Activated B cell treated with CpG ODN at 0.5 μM for 24 hours (primary cell): ENCODE data around the gene ZDHHC15. TPM values are rescaled to one million over a fixed set of nuclear protein-coding genes. Genes with fewer than 3 reads are reported as not detected.
"Not testable (repeated sequence)": the region's sequence is repeated elsewhere in the genome, so short reads cannot be mapped to it uniquely, and the experiment has no call there.

ENCODE experiments used
- ATAC-seq: fragments of 200-7000 bp; cut with Tn5 transposase; one replicate; pipeline ENCODE4 v1.10.0; 2021; ENCODE audit warnings: low read depth, mild to moderate bottlenecking, moderate library complexity
- CTCF ChIA-PET: fragments of 350-600 bp; sonication (Branson Sonifier 250); formaldehyde crosslinking; loops from one replicate; lab custom pipeline; 2021; ENCODE audit warnings: antibody characterized with exemption; lab: Charles Lee
- POLR2A ChIA-PET: fragments of 350-600 bp; sonication (Branson Sonifier 250); formaldehyde crosslinking; loops from one replicate; lab custom pipeline; 2021; ENCODE audit warnings: antibody characterized with exemption; lab: Charles Lee
- DNase-seq: peaks from one replicate; pipeline ENCODE4 v3.0.0; 2022
- H3K27ac Mint-ChIP-seq: one replicate; pipeline ENCODE4 v1.8.0; 2020; ENCODE audit warnings: mixed read lengths
- H3K27me3 Mint-ChIP-seq: one replicate; pipeline ENCODE4 v1.8.0; 2021; ENCODE audit warnings: mixed read lengths
- H3K36me3 Mint-ChIP-seq: one replicate; pipeline ENCODE4 v1.8.0; 2021; ENCODE audit warnings: low read depth, mixed read lengths
- H3K4me1 Mint-ChIP-seq: one replicate; pipeline ENCODE4 v1.8.0; 2021; ENCODE audit warnings: mixed read lengths
- H3K4me3 Mint-ChIP-seq: one replicate; pipeline ENCODE4 v1.8.0; 2020; ENCODE audit warnings: mild to moderate bottlenecking, mixed read lengths
- H3K9me3 Mint-ChIP-seq: one replicate; pipeline ENCODE4 v1.8.0; 2020; ENCODE audit warnings: mixed read lengths
- CTCF ChIP-seq: fragments of 200-600 bp; IDR thresholded peaks from one replicate; pipeline ENCODE4 v1.8.0; 2022; ENCODE audit warnings: antibody characterized with exemption, mild to moderate bottlenecking
- intact Hi-C: fragments of 100-400 bp; cut with micrococcal nuclease; formaldehyde crosslinking; loops from one replicate; pipeline ENCODE4 v1.15.1; 2024
- total RNA-seq: library from RNA; stranded (reverse); gene quantifications from 2 replicates; pipeline ENCODE4 v1.2.3, GENCODE V29; 2022

ZDHHC15 gene
- not detected in 2 replicates for total RNA-seq

- Mint-ChIP-seq H3K27me3 (peaks cover 14% of the 10 kb centered on the region), H3K27ac (no peak within 1 kb of the TSS), H3K4me1 (peaks cover 18% of the 10 kb centered on the region), H3K36me3 (no peaks in the 10 kb centered on the region), H3K9me3 (no peaks in the 10 kb centered on the region), H3K4me3 (peak within 1 kb of the TSS; percentile 67)
- peak; percentile 34 for ATAC-seq
- TF ChIP-seq CTCF = no peak
- DNase-seq = no peak
- intact Hi-C loops = no loop called here
- ChIA-PET CTCF (no interaction called here), POLR2A (no interaction called here)
Measured at GRCh38 chrX:75522565-75523431, at the start of gene ZDHHC15. Gene ZDHHC15, minus strand, starts transcription at chrX:75523037. Its CDS starts 13 bp downstream, at chrX:75523024.

- ATAC-seq, H3K9me3 Mint-ChIP-seq, H3K4me1 Mint-ChIP-seq, POLR2A ChIA-PET, H3K27me3 Mint-ChIP-seq, H3K27ac Mint-ChIP-seq, H3K4me3 Mint-ChIP-seq, intact Hi-C loops, H3K36me3 Mint-ChIP-seq, CTCF ChIA-PET, DNase-seq: not testable (repeated sequence)
Measured at GRCh38 chrX:75560544-75560943, 37.7 kb upstream of the ZDHHC15 start.

- ATAC-seq = no peak
- no peak for TF ChIP-seq CTCF
- Mint-ChIP-seq H3K27me3 (no peaks in the 10 kb centered on the region), H3K4me1 (no peaks in the 10 kb centered on the region), H3K4me3 (no peak overlapping the region), H3K36me3 (no peaks in the 10 kb centered on the region), H3K27ac (no peak overlapping the region), H3K9me3 (no peaks in the 10 kb centered on the region)
- intact Hi-C loops = no loop called here
- ChIA-PET POLR2A (no interaction called here), CTCF (no interaction called here)
- no peak for DNase-seq
Measured at GRCh38 chrX:75547783-75548182, 24.9 kb upstream of the ZDHHC15 start.

- Mint-ChIP-seq H3K27ac (no peak overlapping the region), H3K4me1 (no peaks in the 10 kb centered on the region), H3K4me3 (no peak overlapping the region), H3K9me3 (no peaks in the 10 kb centered on the region), H3K36me3 (no peaks in the 10 kb centered on the region), H3K27me3 (no peaks in the 10 kb centered on the region)
- DNase-seq (no peak), ATAC-seq (no peak)
- intact Hi-C loops = no loop called here
- ChIA-PET CTCF (no interaction called here), POLR2A (no interaction called here)
- TF ChIP-seq CTCF = no peak
Measured at GRCh38 chrX:75546724-75547511, 24.1 kb upstream of the ZDHHC15 start.

- ATAC-seq (no peak), DNase-seq (no peak)
- ChIA-PET CTCF (no interaction called here), POLR2A (no interaction called here)
- H3K27me3 Mint-ChIP-seq = no peaks in the 10 kb centered on the region
- no peaks in the 10 kb centered on the region for H3K4me1 Mint-ChIP-seq
- no peaks in the 10 kb centered on the region for H3K9me3 Mint-ChIP-seq
- no peak overlapping the region for H3K4me3 Mint-ChIP-seq
- no peak for TF ChIP-seq CTCF
- H3K27ac Mint-ChIP-seq = no peak overlapping the region
- intact Hi-C loops = no loop called here
- no peaks in the 10 kb centered on the region for H3K36me3 Mint-ChIP-seq
Measured at GRCh38 chrX:75544786-75545185, 21.9 kb upstream of the ZDHHC15 start.
